K562 (cell line): ENCODE measurements around the gene ST6GALNAC6. TPM values are rescaled to one million over a fixed set of nuclear protein-coding genes. Genes with fewer than 3 reads are reported as not detected.

Experiments
- ATAC-seq: fragments of 200-7000 bp; cut with Tn5 transposase; 3 replicates; pipeline ENCODE4 v1.9.1; 2020; ENCODE audit warnings: moderate library complexity
- BruUV-seq: library from RNA; stranded (reverse); fragments of 400-500 nt; replicated peaks from 2 replicates; lab custom pipeline; 2021; lab: Mats Ljungman, UMichigan
- CTCF ChIA-PET: fragments of 300-600 bp; formaldehyde crosslinking; extraction: SDS; loops from one replicate; lab custom pipeline; 2021; ENCODE audit warnings: low intra/inter-chr PET ratio; lab: Yijun Ruan, JAX
- POLR2A ChIA-PET: fragments of 300-600, 350-650 bp; sonication (Branson Sonifier 250); formaldehyde crosslinking; extraction: SDS; loops from one replicate; lab custom pipeline; 2021; ENCODE audit warnings: antibody characterized with exemption, inconsistent platforms; lab: Yijun Ruan, JAX
- DNase-seq, 4 experiments: peaks; one replicate each; pipeline versions ENCODE4 v3.0.0 to v3.0.0-alpha.2; 2011 to 2018; ENCODE audit warnings: low spot score in 3 of 4, mixed read lengths in 3 of 4; ENCODE audit errors: extremely low read depth in 1 of 4
- FAIRE-seq: peaks from 2 replicates; lab custom pipeline; 2011; peaks lifted over from hg19 to GRCh38; lab: Jason Lieb, UNC
- H2AFZ ChIP-seq: 2 replicates; pipeline ENCODE4 v1.6.0; 2011; ENCODE audit warnings: low read depth, low read length, control low read depth, inconsistent platforms
- H3K27ac ChIP-seq: fragments of 200-600 bp; 3 replicates; pipeline ENCODE4 v1.8.0; 2011; ENCODE audit warnings: low read depth, mild to moderate bottlenecking, control low read depth, inconsistent platforms, low read length, moderate library complexity, mixed read lengths; ENCODE audit errors: extremely low read depth
- H3K27me3 ChIP-seq, 2 experiments: fragments of 300-600 bp in 1 of 2; 2 replicates in 1 of 2; 3 replicates in 1 of 2; pipeline versions ENCODE4 v1.6.0 to v1.8.0; 2011; ENCODE audit warnings: inconsistent platforms in 2 of 2, low read length in 2 of 2, mild to moderate bottlenecking in 1 of 2, mixed read lengths in 1 of 2, moderate library complexity in 1 of 2; ENCODE audit not compliant: control insufficient read depth in 2 of 2, insufficient read depth in 2 of 2
- H3K36me3 ChIP-seq: fragments of 300-600 bp; 3 replicates; pipeline ENCODE4 v1.8.0; 2011; ENCODE audit warnings: mild to moderate bottlenecking, low read length, inconsistent platforms; ENCODE audit not compliant: control insufficient read depth, insufficient read depth
- H3K4me1 ChIP-seq, 2 experiments: fragments of 200-600 bp in 1 of 2; replicated peaks in 1 of 2; 2 replicates in 1 of 2; 3 replicates in 1 of 2; pipeline versions ENCODE4 v1.5.1 to v1.8.0; 2011; ENCODE audit warnings: inconsistent platforms in 2 of 2, low read length in 2 of 2, mild to moderate bottlenecking in 1 of 2, mixed read lengths in 1 of 2, moderate library complexity in 1 of 2; ENCODE audit not compliant: control insufficient read depth in 2 of 2, insufficient read depth in 2 of 2
- H3K4me2 ChIP-seq: 2 replicates; pipeline ENCODE4 v1.6.1; 2011; ENCODE audit warnings: low read length, control low read depth, inconsistent platforms, mixed read lengths; ENCODE audit not compliant: insufficient read depth
- H3K4me3 ChIP-seq: fragments of 200-600 bp; sonication (generic), shearing (Covaris generic); 2 replicates; pipeline ENCODE4 v1.5.1; 2016; ENCODE audit warnings: control low read depth, inconsistent platforms
- H3K79me2 ChIP-seq: fragments of 200-600 bp; 3 replicates; pipeline ENCODE4 v1.8.0; 2011; ENCODE audit warnings: low read length, inconsistent platforms; ENCODE audit not compliant: control insufficient read depth, insufficient read depth
- H3K9ac ChIP-seq, 2 experiments: 2 replicates each; pipeline versions ENCODE4 v1.6.0 to v1.6.1; 2011; ENCODE audit warnings: low read depth in 2 of 2, low read length in 2 of 2, control low read depth in 1 of 2, inconsistent platforms in 1 of 2, mild to moderate bottlenecking in 1 of 2, mixed read lengths in 1 of 2; ENCODE audit not compliant: insufficient read depth in 1 of 2
- H3K9me1 ChIP-seq: one replicate; pipeline ENCODE4 v1.6.0; 2011; ENCODE audit warnings: inconsistent platforms, mild to moderate bottlenecking, low read length, moderate library complexity; ENCODE audit not compliant: control insufficient read depth, insufficient read depth
- H3K9me3 ChIP-seq: replicated peaks from 2 replicates; pipeline ENCODE4 v1.5.1; 2011; ENCODE audit warnings: low read depth, low read length, inconsistent platforms; ENCODE audit not compliant: control insufficient read depth, insufficient read depth
- H4K20me1 ChIP-seq: replicated peaks from 2 replicates; pipeline ENCODE4 v1.6.1; 2011; ENCODE audit warnings: low read length, inconsistent platforms, mixed read lengths; ENCODE audit not compliant: control insufficient read depth, insufficient read depth
- BHLHE40 ChIP-seq: IDR thresholded peaks from 2 replicates; pipeline ENCODE4 v1.6.1; 2011; ENCODE audit warnings: low read length, improper control_type of control experiment
- CREB3 ChIP-seq: fragments of 450-650 bp; conservative IDR thresholded peaks from 2 replicates; pipeline ENCODE4 v1.6.1; 2016; ENCODE audit warnings: missing genetic modification characterization, low read depth, mild to moderate bottlenecking, missing compliant biosample characterization, moderate library complexity
- DPF2 ChIP-seq: fragments of 450-650 bp; IDR thresholded peaks from 2 replicates; pipeline ENCODE4 v1.6.1; 2016
- HDAC2 ChIP-seq: fragments of 450-650 bp; IDR thresholded peaks from 2 replicates; pipeline ENCODE4 v1.6.1; 2016; ENCODE audit warnings: mild to moderate bottlenecking
- MCM7 ChIP-seq, 2 experiments: fragments of 450-650 bp; IDR thresholded peaks; 2 replicates each; pipeline ENCODE4 v1.6.1; 2016 to 2018
- RBFOX2 ChIP-seq: fragments of 200-400 bp; formaldehyde crosslinking; IDR thresholded peaks from 2 replicates; pipeline ENCODE4 v1.6.1; 2017; ENCODE audit warnings: low read depth, mild to moderate bottlenecking, low read length, moderate library complexity
- SP1 ChIP-seq: sonication (generic); formaldehyde crosslinking; IDR thresholded peaks from 2 replicates; pipeline ENCODE4 v1.8.1; 2022; ENCODE audit warnings: mild to moderate bottlenecking, missing genetic modification reagents
- ZNF12 ChIP-seq: sonication (generic); formaldehyde crosslinking; IDR thresholded peaks from 2 replicates; pipeline ENCODE4 v1.4.0; 2020; ENCODE audit warnings: mild to moderate bottlenecking, missing genetic modification reagents
- ZNF121 ChIP-seq: sonication (generic); formaldehyde crosslinking; conservative IDR thresholded peaks from 2 replicates; pipeline ENCODE4 v1.8.0; 2022; ENCODE audit warnings: missing genetic modification reagents
- ZNF174 ChIP-seq: fragments of 250-450 bp; sonication (Bioruptor Pico); IDR thresholded peaks from 2 replicates; pipeline ENCODE4 v1.4.0; 2020; ENCODE audit warnings: mild to moderate bottlenecking
- ZNF696 ChIP-seq: fragments of 250-450 bp; sonication (Bioruptor Pico); conservative IDR thresholded peaks from 2 replicates; pipeline ENCODE4 v1.4.0; 2020; ENCODE audit warnings: mild to moderate bottlenecking, moderate library complexity
- WGBS: fragments of 100-300 bp; shearing (Covaris generic); methylation state at CpG from one replicate; pipeline ENCODE4 v1.1.6; 2016; ENCODE audit warnings: low coverage, mixed read lengths; ENCODE audit not compliant: insufficient coverage; ENCODE audit errors: missing lambda C conversion rate; 5-methylcytosine and 5-hydroxymethylcytosine counted together
- in situ Hi-C: fragments of 300-500 bp; cut with MboI; formaldehyde crosslinking; loops from 4 replicates; pipeline ENCODE4 v1.15.0; 2018; ENCODE audit warnings: inconsistent platforms, mixed read lengths
- intact Hi-C: fragments of 100-400 bp; cut with micrococcal nuclease; formaldehyde crosslinking; loops from 2 replicates; pipeline ENCODE4 v1.14.2; 2022
- polyA plus RNA-seq, 8 experiments: library from polyadenylated mRNA; depleted of rRNA in 4 of 8; stranded (reverse) in 5 of 8; unstranded in 3 of 8; fragments of >200 nt; fragmentation: Nextera tagmentation in 2 of 8; fragmentation: Illumina TruSeq in 1 of 8; extraction: Ambion mirVana in 2 of 8; extraction: Trizol in 1 of 8; gene quantifications; 2 replicates each; pipeline versions ENCODE4 v1.2.1 to v1.2.3, GENCODE V29; 2011 to 2014; ENCODE audit warnings: inconsistent platforms in 1 of 8, missing spikeins in 1 of 8
- total RNA-seq, 7 experiments: library from RNA; depleted of rRNA in 6 of 7; stranded (reverse); fragments of >200 nt in 6 of 7; fragmentation: Illumina TruSeq in 2 of 7; extraction: Trizol in 2 of 7; gene quantifications; 2 replicates each; pipeline versions ENCODE4 v1.2.1 to v1.2.3, GENCODE V29; 2011 to 2021; ENCODE audit warnings: low replicate concordance in 1 of 7

The ST6GALNAC6 gene
- total and polyA plus RNA-seq, 9 of the 15 experiments (the other 6 are each of a cell fraction or from before 2014, with no cell fraction given): 0.13 to 23.0 (median 14.5) TPM

DNA sequence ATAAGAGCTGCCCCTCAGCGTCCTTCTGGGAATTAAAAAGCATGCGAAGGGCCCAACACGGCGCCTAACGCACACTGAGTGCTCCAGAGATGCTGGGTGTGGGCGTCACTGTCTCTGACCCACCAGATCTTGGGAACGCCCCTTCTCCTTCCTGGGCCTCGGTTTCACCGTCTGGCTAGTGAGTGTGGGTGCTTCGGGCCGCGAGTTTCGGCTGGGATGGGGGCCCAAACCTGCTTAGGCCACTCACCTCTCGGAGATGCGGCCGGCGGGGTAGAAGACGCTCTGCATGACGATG, 27.4 kb upstream of the ST6GALNAC6 start:
- POLR2A ChIA-PET: interaction anchor here (0.6 kb wide), 2 partner anchors 178 to 376 kb away, joined by 3 read pairs; no protein-coding TSS in a partner anchor
- no peak overlapping the region for H3K27ac ChIP-seq

GRCh38 chr9:127925959-127926905, 26.8 kb upstream of the ST6GALNAC6 start:
- Histone ChIP-seq H3K36me3 (no peaks in the 10 kb centered on the region), H3K79me2 (no peaks in the 10 kb centered on the region), H3K27me3 (no peaks in the 10 kb centered on the region), H3K27ac (no peak overlapping the region), H3K9me3 (no peaks in the 10 kb centered on the region), H3K4me2 (peak overlapping the region; percentile 76), H4K20me1 (no peaks in the 10 kb centered on the region), H3K9me1 (no peaks in the 10 kb centered on the region), H3K4me1 (peaks cover 31 to 61% of the 10 kb centered on the region in 2 experiments), H2AFZ (peak overlapping the region; percentile 86), H3K9ac (peak overlapping the region; percentile 6 to 80; a peak in 2 of 4 replicates), H3K4me3 (no peak overlapping the region; the same call in 1 of the 2 replicates)
- in situ Hi-C loops: loop anchor here (5.0 to 10.0 kb wide), 2 partner anchors 424 to 711 kb away; no protein-coding TSS in a partner anchor
- POLR2A ChIA-PET: interaction anchor here (0.6 kb wide), 4 partner anchors 163 to 376 kb away, joined by 3 read pairs; no protein-coding TSS in a partner anchor
- FAIRE-seq (no peak), DNase-seq (peak in 1 of 4 experiments; percentile 37), ATAC-seq (no peak)
- CTCF ChIA-PET: no interaction called here
- BruUV-seq: no TSS peak
- intact Hi-C loops: no loop called here
- 57% methylated on average over 13 of the region's 14 CpGs for WGBS
- TF ChIP-seq CREB3 (tag): no peak
- TF ChIP-seq HDAC2: no peak
- TF ChIP-seq BHLHE40: 0 out of 2 replicates have a peak, but pooled peaks have one; percentile 20
- 0 out of 2 replicates have a peak, but pooled peaks have one; percentile 23 for TF ChIP-seq ZNF12
- TF ChIP-seq ZNF121 (CRISPR knock-in tag): peak; percentile 51
- TF ChIP-seq DPF2: 0 out of 2 replicates have a peak, but pooled peaks have one; percentile 28

More for the DNA sequence above, 27.4 kb upstream of the ST6GALNAC6 start:
- H3K4me1 ChIP-seq: peaks cover 37 to 63% of the 10 kb centered on the region in 2 experiments
- no peak for TF ChIP-seq MCM7 (IDR thresholded peaks at IDR 0.05)
- no peak for TF ChIP-seq ZNF696 (CRISPR knock-in tag)
- TF ChIP-seq RBFOX2: peak; percentile 22; the same call in 1 of the 2 replicates
- TF ChIP-seq ZNF174 (CRISPR knock-in tag): no peak
- TF ChIP-seq SP1 (CRISPR knock-in tag): peak; percentile 13; the same call in 1 of the 2 replicates
- CTCF ChIA-PET: no interaction called here
- no peaks in the 10 kb centered on the region for H3K9me1 ChIP-seq
- in situ Hi-C loops: loop anchor here (5.0 to 10.0 kb wide), 2 partner anchors 425 to 712 kb away; no protein-coding TSS in a partner anchor
- no peak for FAIRE-seq
- H3K9me3 ChIP-seq: no peaks in the 10 kb centered on the region
- intact Hi-C loops: no loop called here
- ATAC-seq: no peak
- no peaks in the 10 kb centered on the region for H3K36me3 ChIP-seq
- peak overlapping the region; percentile 86 for H2AFZ ChIP-seq
- H3K27me3 ChIP-seq: no peaks in the 10 kb centered on the region
- H3K79me2 ChIP-seq: no peaks in the 10 kb centered on the region
- DNase-seq: no peak
- peak overlapping the region; percentile 35 for H3K4me3 ChIP-seq
- H3K9ac ChIP-seq: peak overlapping the region; percentile 6 to 80; a peak in 2 of 4 replicates
- WGBS: 38% methylated on average over 15 of the region's 19 CpGs
- no peaks in the 10 kb centered on the region for H4K20me1 ChIP-seq
- peak overlapping the region; percentile 76 for H3K4me2 ChIP-seq
- no TSS peak for BruUV-seq
